ENCODE measurements around the gene NPAS3.

DNA sequence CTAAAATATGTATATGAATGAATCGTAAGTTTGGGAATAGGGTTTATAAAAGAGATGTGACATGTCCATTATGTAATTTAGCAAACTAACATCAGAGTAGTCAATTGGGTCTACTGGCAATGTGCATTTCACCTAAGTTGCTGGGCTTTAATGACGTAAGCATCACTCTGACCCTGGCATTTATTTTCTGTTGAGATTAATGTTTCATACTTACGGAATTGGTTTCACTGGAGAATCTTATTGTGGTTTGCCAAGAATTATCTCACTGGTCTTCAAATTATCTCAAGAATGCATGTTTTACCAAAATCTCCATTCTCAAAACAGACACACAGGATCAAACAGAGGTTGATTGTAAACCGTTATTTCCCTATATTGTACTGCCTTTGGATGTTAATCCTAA lies 437.1 kb downstream of the NPAS3 start:
- TF ChIP-seq, protein P1, sequence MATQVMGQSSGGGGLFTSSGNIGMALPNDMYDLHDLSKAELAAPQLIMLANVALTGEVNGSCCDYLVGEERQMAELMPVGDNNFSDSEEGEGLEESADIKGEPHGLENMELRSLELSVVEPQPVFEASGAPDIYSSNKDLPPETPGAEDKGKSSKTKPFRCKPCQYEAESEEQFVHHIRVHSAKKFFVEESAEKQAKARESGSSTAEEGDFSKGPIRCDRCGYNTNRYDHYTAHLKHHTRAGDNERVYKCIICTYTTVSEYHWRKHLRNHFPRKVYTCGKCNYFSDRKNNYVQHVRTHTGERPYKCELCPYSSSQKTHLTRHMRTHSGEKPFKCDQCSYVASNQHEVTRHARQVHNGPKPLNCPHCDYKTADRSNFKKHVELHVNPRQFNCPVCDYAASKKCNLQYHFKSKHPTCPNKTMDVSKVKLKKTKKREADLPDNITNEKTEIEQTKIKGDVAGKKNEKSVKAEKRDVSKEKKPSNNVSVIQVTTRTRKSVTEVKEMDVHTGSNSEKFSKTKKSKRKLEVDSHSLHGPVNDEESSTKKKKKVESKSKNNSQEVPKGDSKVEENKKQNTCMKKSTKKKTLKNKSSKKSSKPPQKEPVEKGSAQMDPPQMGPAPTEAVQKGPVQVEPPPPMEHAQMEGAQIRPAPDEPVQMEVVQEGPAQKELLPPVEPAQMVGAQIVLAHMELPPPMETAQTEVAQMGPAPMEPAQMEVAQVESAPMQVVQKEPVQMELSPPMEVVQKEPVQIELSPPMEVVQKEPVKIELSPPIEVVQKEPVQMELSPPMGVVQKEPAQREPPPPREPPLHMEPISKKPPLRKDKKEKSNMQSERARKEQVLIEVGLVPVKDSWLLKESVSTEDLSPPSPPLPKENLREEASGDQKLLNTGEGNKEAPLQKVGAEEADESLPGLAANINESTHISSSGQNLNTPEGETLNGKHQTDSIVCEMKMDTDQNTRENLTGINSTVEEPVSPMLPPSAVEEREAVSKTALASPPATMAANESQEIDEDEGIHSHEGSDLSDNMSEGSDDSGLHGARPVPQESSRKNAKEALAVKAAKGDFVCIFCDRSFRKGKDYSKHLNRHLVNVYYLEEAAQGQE (IDR thresholded peaks at IDR 0.05; ENCODE audit: insufficient replicate concordance, low read depth): no peak
- TF ChIP-seq, protein P2, sequence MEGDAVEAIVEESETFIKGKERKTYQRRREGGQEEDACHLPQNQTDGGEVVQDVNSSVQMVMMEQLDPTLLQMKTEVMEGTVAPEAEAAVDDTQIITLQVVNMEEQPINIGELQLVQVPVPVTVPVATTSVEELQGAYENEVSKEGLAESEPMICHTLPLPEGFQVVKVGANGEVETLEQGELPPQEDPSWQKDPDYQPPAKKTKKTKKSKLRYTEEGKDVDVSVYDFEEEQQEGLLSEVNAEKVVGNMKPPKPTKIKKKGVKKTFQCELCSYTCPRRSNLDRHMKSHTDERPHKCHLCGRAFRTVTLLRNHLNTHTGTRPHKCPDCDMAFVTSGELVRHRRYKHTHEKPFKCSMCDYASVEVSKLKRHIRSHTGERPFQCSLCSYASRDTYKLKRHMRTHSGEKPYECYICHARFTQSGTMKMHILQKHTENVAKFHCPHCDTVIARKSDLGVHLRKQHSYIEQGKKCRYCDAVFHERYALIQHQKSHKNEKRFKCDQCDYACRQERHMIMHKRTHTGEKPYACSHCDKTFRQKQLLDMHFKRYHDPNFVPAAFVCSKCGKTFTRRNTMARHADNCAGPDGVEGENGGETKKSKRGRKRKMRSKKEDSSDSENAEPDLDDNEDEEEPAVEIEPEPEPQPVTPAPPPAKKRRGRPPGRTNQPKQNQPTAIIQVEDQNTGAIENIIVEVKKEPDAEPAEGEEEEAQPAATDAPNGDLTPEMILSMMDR (IDR thresholded peaks at IDR 0.05; ENCODE audit: insufficient read depth, low read length): no peak

All from HL-60 (cell line).